SK-N-SH (cell line): ENCODE measurements around the gene PRKCH. TPM values are rescaled to one million over a fixed set of nuclear protein-coding genes. Genes with fewer than 3 reads are reported as not detected.

ENCODE experiments used
- CTCF ChIA-PET: fragments of 300-600, 350-600 bp; formaldehyde crosslinking; extraction: SDS; loops from one replicate; lab custom pipeline; 2021; lab: Yijun Ruan, JAX
- POLR2A ChIA-PET: fragments of 350-600 bp; sonication (Branson Sonifier 250); formaldehyde crosslinking; extraction: SDS; loops from one replicate; lab custom pipeline; 2020; ENCODE audit warnings: antibody characterized with exemption, inconsistent platforms; lab: Yijun Ruan, JAX
- DNase-seq: peaks from one replicate; pipeline ENCODE4 v3.0.0; 2012
- H2AFZ ChIP-seq: fragments of 200-600 bp; sonication (generic); 2 replicates; pipeline ENCODE4 v1.8.1; 2016; ENCODE audit warnings: antibody characterized with exemption, mild to moderate bottlenecking, low read depth
- H3F3A ChIP-seq: fragments of 200-600 bp; sonication (generic); replicated peaks from 2 replicates; pipeline ENCODE3; 2016; ENCODE audit warnings: antibody characterized with exemption, mild to moderate bottlenecking; ENCODE audit not compliant: insufficient read depth
- H3K27ac ChIP-seq, 2 experiments: fragments of 200-500 bp in 1 of 2; fragments of 200-600 bp in 1 of 2; sonication (Bioruptor generic) in 1 of 2; sonication (generic), shearing (Covaris generic) in 1 of 2; 2 replicates each; pipeline versions ENCODE4 v1.5.1 to v1.6.1; 2014 to 2016; ENCODE audit warnings: low read depth in 2 of 2, inconsistent platforms in 1 of 2, low read length in 1 of 2, mild to moderate bottlenecking in 1 of 2, mixed read lengths in 1 of 2
- H3K27me3 ChIP-seq: fragments of 200-600 bp; sonication (generic), shearing (Covaris generic); 2 replicates; pipeline ENCODE4 v1.6.1; 2016; ENCODE audit warnings: mixed run types; ENCODE audit not compliant: insufficient read depth
- H3K36me3 ChIP-seq, 2 experiments: fragments of 200-500 bp in 1 of 2; fragments of 200-600 bp in 1 of 2; sonication (Bioruptor generic) in 1 of 2; sonication (generic) in 1 of 2; replicated peaks in 1 of 2; 2 replicates each; pipeline versions ENCODE3 to v1.5.1; 2014 to 2016; ENCODE audit warnings: low read length in 1 of 2, mild to moderate bottlenecking in 1 of 2; ENCODE audit not compliant: insufficient read depth in 2 of 2, control insufficient read depth in 1 of 2
- H3K4me1 ChIP-seq, 2 experiments: fragments of 200-500 bp in 1 of 2; fragments of 200-600 bp in 1 of 2; sonication (Bioruptor generic) in 1 of 2; sonication (generic), shearing (Covaris generic) in 1 of 2; 2 replicates each; pipeline versions ENCODE4 v1.5.1 to v1.6.1; 2014 to 2016; ENCODE audit warnings: low read depth in 1 of 2, low read length in 1 of 2, mixed run types in 1 of 2; ENCODE audit not compliant: insufficient read depth in 2 of 2, control insufficient read depth in 1 of 2
- H3K4me2 ChIP-seq: fragments of 200-600 bp; sonication (generic), shearing (Covaris generic); 2 replicates; pipeline ENCODE4 v1.6.1; 2017; ENCODE audit warnings: mixed run types
- H3K4me3 ChIP-seq, 2 experiments: fragments of 200-500 bp in 1 of 2; fragments of 200-600 bp in 1 of 2; sonication (Bioruptor generic) in 1 of 2; sonication (generic), shearing (Covaris generic) in 1 of 2; 2 replicates each; pipeline versions ENCODE4 v1.5.1 to v1.8.1; 2014 to 2016; ENCODE audit warnings: low read depth in 2 of 2, inconsistent platforms in 1 of 2, low read length in 1 of 2, mild to moderate bottlenecking in 1 of 2, mixed read lengths in 1 of 2, moderate library complexity in 1 of 2
- H3K79me2 ChIP-seq: fragments of 200-600 bp; sonication (generic); 2 replicates; pipeline ENCODE4 v1.8.1; 2017; ENCODE audit warnings: mild to moderate bottlenecking; ENCODE audit not compliant: insufficient read depth
- H3K9ac ChIP-seq: fragments of 200-600 bp; sonication (generic); 2 replicates; pipeline ENCODE4 v1.6.1; 2017; ENCODE audit warnings: mixed run types
- H3K9me2 ChIP-seq: fragments of 200-600 bp; sonication (generic); 2 replicates; pipeline ENCODE4 v1.6.1; 2017; ENCODE audit warnings: mixed run types
- H3K9me3 ChIP-seq: fragments of 200-600 bp; sonication (generic); 2 replicates; pipeline ENCODE4 v1.6.1; 2017; ENCODE audit warnings: mixed run types, mild to moderate bottlenecking, moderate library complexity
- H4K20me1 ChIP-seq: fragments of 200-600 bp; sonication (generic); 2 replicates; pipeline ENCODE4 v1.6.1; 2017; ENCODE audit warnings: mild to moderate bottlenecking, mixed run types; ENCODE audit not compliant: insufficient read depth
- EZH2phosphoT487 ChIP-seq: fragments of 200-600 bp; sonication (generic); IDR thresholded peaks from 2 replicates; pipeline ENCODE4 v1.6.1; 2017; ENCODE audit warnings: low read depth, mixed run types, mild to moderate bottlenecking, antibody characterized with exemption, moderate library complexity, borderline replicate concordance
- FOXJ3 ChIP-seq: sonication (generic); formaldehyde crosslinking; IDR thresholded peaks from 2 replicates; pipeline ENCODE4 v1.5.1; 2020; ENCODE audit warnings: mild to moderate bottlenecking, missing genetic modification reagents
- FOXM1 ChIP-seq: IDR thresholded peaks from 2 replicates; pipeline ENCODE4 v1.4.0; 2012; ENCODE audit warnings: low read depth, mild to moderate bottlenecking
- MEF2A ChIP-seq: IDR thresholded peaks from 2 replicates; pipeline ENCODE4 v1.4.0; 2012; ENCODE audit warnings: low read depth, borderline replicate concordance
- MXI1 ChIP-seq: IDR thresholded peaks from 2 replicates; pipeline ENCODE4 v1.6.1; 2012; ENCODE audit warnings: mild to moderate bottlenecking, low read depth, low read length, improper control_type of control experiment
- NFIC ChIP-seq: IDR thresholded peaks from 2 replicates; pipeline ENCODE4 v1.4.0; 2012; ENCODE audit warnings: borderline replicate concordance
- POLR2AphosphoS5 ChIP-seq: IDR thresholded peaks from 2 replicates; pipeline ENCODE4 v1.6.1; 2012; ENCODE audit warnings: low read depth, low read length
- RAD21 ChIP-seq: IDR thresholded peaks from 2 replicates; pipeline ENCODE4 v1.6.1; 2012; ENCODE audit warnings: mild to moderate bottlenecking, low read length
- RFX5 ChIP-seq: IDR thresholded peaks from 2 replicates; pipeline ENCODE4 v1.6.1; 2012; ENCODE audit warnings: mild to moderate bottlenecking, improper control_type of control experiment, low read length
- RXRA ChIP-seq: IDR thresholded peaks from 2 replicates; pipeline ENCODE4 v1.4.0; 2012; ENCODE audit warnings: low read depth, mild to moderate bottlenecking, borderline replicate concordance
- SMC3 ChIP-seq: IDR thresholded peaks from 2 replicates; pipeline ENCODE4 v1.6.1; 2012; ENCODE audit warnings: low read depth, low read length, improper control_type of control experiment
- YY1 ChIP-seq: IDR thresholded peaks from 2 replicates; pipeline ENCODE4 v1.4.0; 2012; ENCODE audit warnings: low read depth, mild to moderate bottlenecking
- WGBS: methylation state at CpG from one replicate; pipeline ENCODE4 v1.1.6; 2017; ENCODE audit warnings: low lambda C conversion rate; 5-methylcytosine and 5-hydroxymethylcytosine counted together
- polyA plus RNA-seq, 3 experiments: library from polyadenylated mRNA; depleted of rRNA; stranded (reverse); fragments of >200 nt; gene quantifications; 2 replicates each; pipeline ENCODE4 v1.2.3, GENCODE V29; 2012
- TF ChIP-seq, protein P1 (sequence below): fragments of 150-350 bp; IDR thresholded peaks from 2 replicates; pipeline ENCODE4 v1.6.1; 2016; ENCODE audit warnings: mild to moderate bottlenecking, low read depth, low read length
- TF ChIP-seq, protein P2 (sequence below): IDR thresholded peaks from 2 replicates; pipeline ENCODE4 v1.4.0; 2012; ENCODE audit warnings: low read depth, borderline replicate concordance
- TF ChIP-seq, protein P3 (sequence below): IDR thresholded peaks from 2 replicates; pipeline ENCODE4 v1.4.0; 2012; ENCODE audit warnings: low read depth, borderline replicate concordance
- TF ChIP-seq, protein P4 (sequence below): IDR thresholded peaks from 2 replicates; pipeline ENCODE4 v1.4.0; 2012; ENCODE audit warnings: low read depth

PRKCH gene
- polyA plus RNA-seq, 1 of the 3 experiments (the other 2 are of a cell fraction), result 4.2 TPM

DNA sequence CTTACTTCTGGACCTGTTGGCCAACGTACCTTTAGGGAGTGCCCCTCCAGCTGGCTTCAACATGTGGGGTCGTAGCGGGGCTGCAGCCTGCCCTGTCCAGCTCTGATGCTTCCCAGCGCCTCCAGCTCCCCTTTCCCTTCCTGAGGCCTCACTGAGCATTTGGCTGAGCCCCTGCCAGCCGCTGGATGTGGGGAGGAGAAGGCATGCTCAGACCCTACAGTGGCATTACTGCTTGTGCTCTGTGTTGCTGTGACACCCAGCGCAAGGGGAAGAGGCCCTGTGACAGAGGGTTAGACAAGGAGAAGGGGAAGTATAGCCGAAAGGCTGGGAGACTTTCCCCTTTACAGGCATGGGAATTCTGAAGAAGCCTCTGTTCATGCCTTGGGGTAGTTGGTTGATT lies 145.9 kb downstream of the PRKCH start:
- peak overlapping the region in 1 of 2 experiments; percentile 100; a peak in 1 of 4 replicates for H3K27ac ChIP-seq
- no peaks in the 10 kb centered on the region for H4K20me1 ChIP-seq
- WGBS, result 98% methylated on average over 7 of the region's 7 CpGs
- H3K27me3 ChIP-seq, result no peaks in the 10 kb centered on the region
- H3K9me3 ChIP-seq, result no peaks in the 10 kb centered on the region
- no peaks in the 10 kb centered on the region for H3K36me3 ChIP-seq
- H3K9ac ChIP-seq, result no peak overlapping the region
- ChIA-PET POLR2A (no interaction called here), CTCF (interaction anchor here (0.6 to 2.1 kb wide), 5 partner anchors 8 to 371 kb away, joined by 3 to 9 read pairs (median 3); no protein-coding TSS in a partner anchor)
- no peaks in the 10 kb centered on the region for H3K9me2 ChIP-seq
- TF ChIP-seq RAD21 (no peak), RXRA (no peak), FOXM1 (no peak), RFX5 (no peak), POLR2AphosphoS5 (no peak), FOXJ3 (CRISPR knock-in tag) (no peak), MXI1 (no peak), NFIC (no peak), SMC3 (no peak), EZH2phosphoT487 (no peak), MEF2A (no peak), YY1 (no peak)
- TF ChIP-seq, protein P1, sequence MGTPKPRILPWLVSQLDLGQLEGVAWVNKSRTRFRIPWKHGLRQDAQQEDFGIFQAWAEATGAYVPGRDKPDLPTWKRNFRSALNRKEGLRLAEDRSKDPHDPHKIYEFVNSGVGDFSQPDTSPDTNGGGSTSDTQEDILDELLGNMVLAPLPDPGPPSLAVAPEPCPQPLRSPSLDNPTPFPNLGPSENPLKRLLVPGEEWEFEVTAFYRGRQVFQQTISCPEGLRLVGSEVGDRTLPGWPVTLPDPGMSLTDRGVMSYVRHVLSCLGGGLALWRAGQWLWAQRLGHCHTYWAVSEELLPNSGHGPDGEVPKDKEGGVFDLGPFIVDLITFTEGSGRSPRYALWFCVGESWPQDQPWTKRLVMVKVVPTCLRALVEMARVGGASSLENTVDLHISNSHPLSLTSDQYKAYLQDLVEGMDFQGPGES, result no peak
- TF ChIP-seq, protein P2, sequence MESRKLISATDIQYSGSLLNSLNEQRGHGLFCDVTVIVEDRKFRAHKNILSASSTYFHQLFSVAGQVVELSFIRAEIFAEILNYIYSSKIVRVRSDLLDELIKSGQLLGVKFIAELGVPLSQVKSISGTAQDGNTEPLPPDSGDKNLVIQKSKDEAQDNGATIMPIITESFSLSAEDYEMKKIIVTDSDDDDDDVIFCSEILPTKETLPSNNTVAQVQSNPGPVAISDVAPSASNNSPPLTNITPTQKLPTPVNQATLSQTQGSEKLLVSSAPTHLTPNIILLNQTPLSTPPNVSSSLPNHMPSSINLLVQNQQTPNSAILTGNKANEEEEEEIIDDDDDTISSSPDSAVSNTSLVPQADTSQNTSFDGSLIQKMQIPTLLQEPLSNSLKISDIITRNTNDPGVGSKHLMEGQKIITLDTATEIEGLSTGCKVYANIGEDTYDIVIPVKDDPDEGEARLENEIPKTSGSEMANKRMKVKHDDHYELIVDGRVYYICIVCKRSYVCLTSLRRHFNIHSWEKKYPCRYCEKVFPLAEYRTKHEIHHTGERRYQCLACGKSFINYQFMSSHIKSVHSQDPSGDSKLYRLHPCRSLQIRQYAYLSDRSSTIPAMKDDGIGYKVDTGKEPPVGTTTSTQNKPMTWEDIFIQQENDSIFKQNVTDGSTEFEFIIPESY, result no peak
- TF ChIP-seq, protein P3, sequence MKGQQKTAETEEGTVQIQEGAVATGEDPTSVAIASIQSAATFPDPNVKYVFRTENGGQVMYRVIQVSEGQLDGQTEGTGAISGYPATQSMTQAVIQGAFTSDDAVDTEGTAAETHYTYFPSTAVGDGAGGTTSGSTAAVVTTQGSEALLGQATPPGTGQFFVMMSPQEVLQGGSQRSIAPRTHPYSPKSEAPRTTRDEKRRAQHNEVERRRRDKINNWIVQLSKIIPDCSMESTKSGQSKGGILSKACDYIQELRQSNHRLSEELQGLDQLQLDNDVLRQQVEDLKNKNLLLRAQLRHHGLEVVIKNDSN, result no peak
- TF ChIP-seq, protein P4, sequence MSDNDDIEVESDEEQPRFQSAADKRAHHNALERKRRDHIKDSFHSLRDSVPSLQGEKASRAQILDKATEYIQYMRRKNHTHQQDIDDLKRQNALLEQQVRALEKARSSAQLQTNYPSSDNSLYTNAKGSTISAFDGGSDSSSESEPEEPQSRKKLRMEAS, result no peak
- peaks cover 18% of the 10 kb centered on the region for H3F3A ChIP-seq
- H3K4me3 ChIP-seq, result no peak overlapping the region
- no peaks in the 10 kb centered on the region for H3K79me2 ChIP-seq
- H2AFZ ChIP-seq, result no peak overlapping the region
- peaks cover 19 to 64% of the 10 kb centered on the region in 2 experiments for H3K4me1 ChIP-seq
- DNase-seq, result no peak
- H3K4me2 ChIP-seq, result no peak overlapping the region
